NCI-H2171 (cell line): ENCODE results near the gene ENKUR.

Experiments used
- DNase-seq: peaks from one replicate; lab custom pipeline; 2025; lab: John Stamatoyannopoulos, UW

ENKUR gene

GRCh38 chr10:24944512-24945255, 71.3 kb downstream of the ENKUR start:
- DNase-seq: no peak

DNA sequence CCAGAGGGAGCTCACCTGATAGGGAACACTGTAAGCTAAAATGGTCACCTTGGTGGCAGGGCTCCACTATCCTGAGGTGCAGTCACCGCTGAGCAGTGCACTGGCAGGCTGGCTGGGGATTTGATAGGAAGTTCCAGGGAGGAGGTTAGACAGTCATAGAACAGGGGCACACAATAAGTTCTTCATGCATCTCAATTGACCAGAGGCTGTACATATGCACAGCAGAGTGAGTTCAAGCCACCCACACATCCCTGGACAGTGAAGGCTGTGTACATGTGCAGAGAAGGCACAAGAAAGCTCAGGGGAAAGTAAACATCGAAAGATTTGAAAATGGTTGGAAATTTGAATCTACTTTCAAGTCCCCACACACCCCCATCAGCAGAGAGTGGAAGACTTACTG, 77.4 kb downstream of the ENKUR start:
- no peak for DNase-seq

- no peak for DNase-seq
Observed at GRCh38 chr10:24938076-24938475, 77.9 kb downstream of the ENKUR start.

GRCh38 chr10:24935504-24936292, 80.3 kb downstream of the ENKUR start:
- no peak for DNase-seq
